ENCODE measurements around the gene CDC25C. TPM values are rescaled to one million over a fixed set of nuclear protein-coding genes. Genes with fewer than 3 reads are reported as not detected.

CDC25C gene
- total and polyA plus RNA-seq, 2 donors from 2014 or later: 0.25 TPM; not detected in 1

DNA sequence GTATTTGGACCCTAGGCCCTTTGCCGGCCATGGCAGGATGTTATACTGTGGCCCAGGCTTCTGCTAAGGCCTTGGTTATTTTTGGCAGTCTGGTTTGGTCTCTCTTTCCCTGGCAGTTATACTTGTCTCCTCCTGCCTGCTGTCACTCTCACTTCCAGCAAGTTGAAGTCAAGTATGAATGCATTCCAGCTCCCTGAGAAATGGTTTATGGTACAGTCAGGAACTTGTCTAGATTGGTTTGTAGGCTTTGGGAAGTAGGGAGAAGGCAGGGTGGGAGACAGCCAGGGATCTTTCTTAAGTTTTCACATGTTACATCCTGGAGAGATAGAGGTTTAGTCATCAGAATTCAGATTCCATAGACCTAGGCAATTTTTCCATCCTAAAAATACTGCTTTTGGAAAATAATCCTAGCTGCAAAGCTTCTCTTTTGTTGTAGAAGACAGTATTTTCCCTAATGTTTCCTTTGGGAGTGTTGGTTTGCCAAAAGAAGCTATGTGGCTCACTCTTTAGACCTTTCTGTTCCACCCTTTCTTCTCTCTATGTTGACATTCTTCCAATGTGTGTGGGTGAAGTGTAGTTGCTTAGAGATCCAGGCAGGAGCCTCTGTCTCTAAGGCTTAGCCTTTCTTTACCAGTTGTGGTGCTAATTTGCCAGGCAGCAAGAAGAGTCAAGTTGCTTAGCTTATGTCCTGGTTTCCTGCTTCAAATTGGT is 18.4 kb upstream of the CDC25C start:
- H3K9ac ChIP-seq (ENCODE audit: low read length in 3 of 3): no peak overlapping the region
- H3K4me1 ChIP-seq (ENCODE audit: control insufficient read depth in 2 of 3, insufficient read depth in 2 of 3, low read depth in 1 of 3, low read length in 3 of 3): peaks cover 0 to 13% (median 5%) of the 10 kb centered on the region in 3 donors
- H3K27me3 ChIP-seq (ENCODE audit: control insufficient read depth, insufficient read depth, low read length): no peaks in the 10 kb centered on the region
- TF ChIP-seq, protein P1, sequence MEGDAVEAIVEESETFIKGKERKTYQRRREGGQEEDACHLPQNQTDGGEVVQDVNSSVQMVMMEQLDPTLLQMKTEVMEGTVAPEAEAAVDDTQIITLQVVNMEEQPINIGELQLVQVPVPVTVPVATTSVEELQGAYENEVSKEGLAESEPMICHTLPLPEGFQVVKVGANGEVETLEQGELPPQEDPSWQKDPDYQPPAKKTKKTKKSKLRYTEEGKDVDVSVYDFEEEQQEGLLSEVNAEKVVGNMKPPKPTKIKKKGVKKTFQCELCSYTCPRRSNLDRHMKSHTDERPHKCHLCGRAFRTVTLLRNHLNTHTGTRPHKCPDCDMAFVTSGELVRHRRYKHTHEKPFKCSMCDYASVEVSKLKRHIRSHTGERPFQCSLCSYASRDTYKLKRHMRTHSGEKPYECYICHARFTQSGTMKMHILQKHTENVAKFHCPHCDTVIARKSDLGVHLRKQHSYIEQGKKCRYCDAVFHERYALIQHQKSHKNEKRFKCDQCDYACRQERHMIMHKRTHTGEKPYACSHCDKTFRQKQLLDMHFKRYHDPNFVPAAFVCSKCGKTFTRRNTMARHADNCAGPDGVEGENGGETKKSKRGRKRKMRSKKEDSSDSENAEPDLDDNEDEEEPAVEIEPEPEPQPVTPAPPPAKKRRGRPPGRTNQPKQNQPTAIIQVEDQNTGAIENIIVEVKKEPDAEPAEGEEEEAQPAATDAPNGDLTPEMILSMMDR (IDR thresholded peaks at IDR 0.05; ENCODE audit: borderline replicate concordance, extremely low read depth, insufficient read depth): no peak
- peaks cover 0 to 4% (median 0%) of the 10 kb centered on the region in 3 donors for H3K9me3 ChIP-seq (ENCODE audit: control insufficient read depth in 2 of 3, insufficient read depth in 1 of 3, low read length in 3 of 3)
- DNase-seq (no peak), FAIRE-seq (no peak)
- no peak overlapping the region for H3K4me3 ChIP-seq (ENCODE audit: low read length in 3 of 3)
- peaks cover 0 to 15% (median 6%) of the 10 kb centered on the region in 3 donors for H3K36me3 ChIP-seq (ENCODE audit: control insufficient read depth in 2 of 3, insufficient read depth in 3 of 3, low read length in 3 of 3)
- intact Hi-C loops (cut with DNase I): no loop called here
- no peak overlapping the region for H3K27ac ChIP-seq (ENCODE audit: low read depth in 2 of 2, low read length in 2 of 2)

DNA sequence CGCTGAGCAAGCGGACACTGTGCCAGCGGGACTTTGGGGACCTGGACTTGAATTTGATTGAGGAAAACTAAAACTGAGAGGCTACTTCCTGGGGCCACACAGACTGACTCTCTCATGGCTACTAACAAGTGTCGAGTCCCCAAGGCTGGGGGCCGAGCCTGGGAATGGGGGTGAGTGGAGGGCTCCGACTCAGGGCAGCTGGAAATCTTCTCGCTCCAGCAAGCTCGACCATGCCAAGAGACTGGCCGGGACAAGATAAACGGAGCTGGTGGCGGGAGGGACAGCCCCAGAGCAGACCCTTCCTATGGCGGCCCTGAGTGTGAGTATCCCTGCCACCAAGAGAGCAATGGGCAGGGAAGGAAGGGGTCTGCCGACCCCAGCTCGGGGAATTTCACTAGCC is 15.3 kb upstream of the CDC25C start:
- FAIRE-seq: no peak
- no peak for DNase-seq
- Histone ChIP-seq H3K4me1 (ENCODE audit: control insufficient read depth in 2 of 3, insufficient read depth in 2 of 3, low read depth in 1 of 3, low read length in 3 of 3) (no peaks in the 10 kb centered on the region), H3K9ac (ENCODE audit: low read length in 3 of 3) (no peak overlapping the region), H3K36me3 (ENCODE audit: control insufficient read depth in 2 of 3, insufficient read depth in 3 of 3, low read length in 3 of 3) (peaks cover under 1 to 15% (median 8%) of the 10 kb centered on the region in 3 donors), H3K27ac (ENCODE audit: low read depth in 2 of 2, low read length in 2 of 2) (no peak overlapping the region), H3K9me3 (ENCODE audit: control insufficient read depth in 2 of 3, insufficient read depth in 1 of 3, low read length in 3 of 3) (no peaks in the 10 kb centered on the region), H3K27me3 (ENCODE audit: control insufficient read depth, insufficient read depth, low read length) (no peaks in the 10 kb centered on the region), H3K4me3 (ENCODE audit: low read length in 3 of 3) (no peak overlapping the region)
- TF ChIP-seq, protein P1 (IDR thresholded peaks at IDR 0.05; ENCODE audit: borderline replicate concordance, extremely low read depth, insufficient read depth): no peak
- intact Hi-C loops (cut with DNase I): no loop called here

DNA sequence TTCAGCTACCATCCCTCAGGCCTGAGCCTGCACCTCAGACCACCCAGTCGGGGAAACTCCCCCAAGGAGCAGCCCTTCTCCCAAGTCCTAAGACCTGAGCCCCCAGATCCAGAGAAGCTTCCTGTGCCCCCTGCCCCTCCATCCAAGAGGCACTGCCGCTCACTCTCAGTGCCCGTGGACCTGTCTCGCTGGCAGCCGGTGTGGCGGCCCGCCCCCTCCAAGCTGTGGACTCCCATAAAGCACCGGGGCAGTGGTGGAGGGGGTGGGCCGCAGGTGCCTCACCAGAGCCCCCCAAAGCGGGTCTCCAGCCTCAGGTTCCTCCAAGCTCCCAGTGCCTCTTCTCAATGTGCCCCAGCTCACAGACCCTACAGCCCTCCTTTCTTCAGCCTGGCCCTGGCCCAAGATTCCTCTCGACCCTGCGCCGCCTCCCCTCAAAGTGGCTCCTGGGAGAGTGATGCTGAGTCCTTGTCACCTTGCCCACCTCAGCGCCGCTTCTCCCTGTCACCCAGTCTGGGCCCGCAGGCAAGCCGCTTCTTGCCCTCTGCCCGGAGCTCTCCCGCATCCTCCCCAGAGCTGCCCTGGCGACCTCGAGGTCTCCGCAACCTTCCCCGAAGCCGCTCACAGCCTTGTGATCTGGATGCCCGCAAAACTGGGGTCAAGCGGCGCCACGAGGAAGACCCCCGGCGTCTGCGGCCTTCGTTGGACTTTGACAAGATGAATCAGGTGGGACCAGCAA is 13.5 kb upstream of the CDC25C start:
- H3K27me3 ChIP-seq (ENCODE audit: control insufficient read depth, insufficient read depth, low read length): no peaks in the 10 kb centered on the region
- H3K36me3 ChIP-seq (ENCODE audit: control insufficient read depth in 2 of 3, insufficient read depth in 3 of 3, low read length in 3 of 3): peaks cover 5 to 20% (median 11%) of the 10 kb centered on the region in 3 donors
- TF ChIP-seq, protein P1 (IDR thresholded peaks at IDR 0.05; ENCODE audit: borderline replicate concordance, extremely low read depth, insufficient read depth): no peak
- peak in 1 of 5 donors; percentile 66 for DNase-seq
- no peak for FAIRE-seq
- intact Hi-C loops (cut with DNase I): no loop called here
- H3K4me1 ChIP-seq (ENCODE audit: control insufficient read depth in 2 of 3, insufficient read depth in 2 of 3, low read depth in 1 of 3, low read length in 3 of 3): peaks cover 0 to 5% (median 0%) of the 10 kb centered on the region in 3 donors
- H3K9me3 ChIP-seq (ENCODE audit: control insufficient read depth in 2 of 3, insufficient read depth in 1 of 3, low read length in 3 of 3): no peaks in the 10 kb centered on the region
- H3K9ac ChIP-seq (ENCODE audit: low read length in 3 of 3): no peak overlapping the region
- H3K4me3 ChIP-seq (ENCODE audit: low read length in 3 of 3): no peak overlapping the region
- H3K27ac ChIP-seq (ENCODE audit: low read depth in 2 of 2, low read length in 2 of 2): no peak overlapping the region
